ENCODE measurements around the gene FARS2.
"Not testable (repeated sequence)": the region's sequence is repeated elsewhere in the genome, so short reads cannot be mapped to it uniquely, and the experiment has no call there.

Gene FARS2

DNA sequence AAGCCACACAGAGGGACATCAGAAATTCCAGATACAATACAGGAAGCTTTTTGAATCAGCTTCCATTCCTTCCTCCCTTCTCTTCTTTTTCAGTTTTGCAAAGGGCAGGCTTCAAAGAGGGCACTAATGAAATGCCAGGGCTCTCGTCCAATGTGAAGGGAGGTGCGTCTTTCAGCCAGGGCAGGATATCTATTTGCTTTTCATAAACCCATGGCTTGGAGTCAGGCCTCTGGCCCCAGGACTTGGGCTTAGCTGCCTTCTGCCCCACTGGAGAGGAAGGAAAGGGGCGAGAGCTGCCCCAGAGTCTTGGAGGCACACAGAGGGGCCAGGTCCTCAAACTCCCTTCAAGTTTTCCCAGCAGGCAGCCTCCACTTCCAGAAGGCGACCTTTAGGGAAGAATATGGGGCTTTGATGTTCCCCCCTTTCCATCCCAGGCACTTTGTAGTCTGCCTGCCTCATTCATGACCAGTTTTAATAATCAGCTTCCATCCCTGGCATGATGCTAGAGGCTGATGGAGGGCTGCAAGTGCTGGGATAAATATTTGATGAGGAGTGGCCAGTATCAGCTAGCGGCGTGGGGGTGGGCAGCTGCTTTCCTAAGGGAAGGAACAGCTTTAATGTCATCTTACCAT, 510.6 kb downstream of the FARS2 start:
- in situ Hi-C loops (cut with MboI; ENCODE audit: low sequenced_read_pairs): no loop called here

DNA sequence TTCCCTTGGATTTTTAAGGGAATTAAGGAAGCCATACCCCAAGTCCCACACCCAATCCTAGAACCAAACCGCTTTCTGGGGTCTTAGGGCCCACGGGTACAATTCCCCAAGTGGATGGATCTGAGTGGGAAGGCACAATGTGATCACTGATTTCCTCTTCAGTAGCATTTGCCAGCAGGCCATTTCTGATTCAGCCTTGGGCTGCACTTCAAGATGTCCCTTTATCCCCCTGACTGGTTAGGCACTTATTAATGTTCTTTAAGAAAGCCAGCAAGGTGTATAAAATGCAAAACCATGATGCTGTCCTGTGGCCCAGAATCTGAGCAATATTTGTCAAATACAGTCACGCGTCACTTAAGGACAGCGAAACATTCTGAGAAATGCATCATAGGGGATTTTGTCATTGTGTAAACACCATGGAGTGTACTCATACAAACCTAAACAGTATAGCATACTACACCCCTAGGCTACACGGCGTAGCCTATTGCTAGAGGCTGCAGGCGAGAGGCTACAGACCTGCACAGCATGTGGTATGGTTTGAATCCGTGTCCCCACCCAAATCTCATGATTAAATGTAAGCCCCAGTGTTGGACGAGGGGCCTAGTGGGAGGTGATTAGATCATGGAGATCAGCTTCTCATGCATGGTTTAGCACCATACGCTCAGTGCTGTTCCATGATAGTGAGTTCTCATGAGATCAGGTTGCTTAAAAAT, 511.3 kb downstream of the FARS2 start:
- in situ Hi-C loops (cut with MboI; ENCODE audit: low sequenced_read_pairs): no loop called here

- in situ Hi-C loops (cut with MboI; ENCODE audit: low sequenced_read_pairs): no loop called here
These were observed 514.8 kb downstream of the FARS2 start for GRCh38 chr6:5776104-5776503.

- in situ Hi-C loops (cut with MboI; ENCODE audit: low sequenced_read_pairs): no loop called here
These were observed 515.5 kb downstream of the FARS2 start for GRCh38 chr6:5776706-5777390.

DNA sequence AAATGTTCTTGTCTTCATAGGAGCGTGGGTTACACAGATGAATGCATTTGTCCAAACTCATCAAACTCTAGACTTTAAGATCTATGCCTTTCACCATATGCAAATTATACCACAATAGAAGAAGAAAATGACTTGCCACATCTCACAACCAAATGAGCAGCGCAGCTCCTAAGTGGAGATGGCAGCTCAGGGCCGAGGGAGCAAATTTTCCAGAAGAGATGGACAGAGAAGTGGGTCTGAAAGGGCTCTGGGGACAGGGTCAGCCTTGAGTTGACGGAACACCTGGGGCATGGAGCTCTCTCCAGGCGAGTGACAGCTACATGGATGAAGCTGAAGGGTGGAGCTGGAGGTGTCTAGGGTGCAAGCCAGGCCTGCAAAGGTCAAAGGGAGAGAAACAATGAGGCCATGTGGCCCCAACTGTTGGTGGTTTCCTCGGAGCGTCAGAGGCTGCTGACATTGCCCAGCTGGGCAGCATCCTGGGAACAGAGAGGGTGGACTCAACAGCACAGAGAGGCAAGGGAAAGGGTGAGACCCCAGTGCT, 517.1 kb downstream of the FARS2 start:
- in situ Hi-C loops (cut with MboI; ENCODE audit: low sequenced_read_pairs): no loop called here

GRCh38 chr6:5778906-5779305, 517.6 kb downstream of the FARS2 start:
- in situ Hi-C loops (cut with MboI; ENCODE audit: low sequenced_read_pairs): no loop called here

DNA sequence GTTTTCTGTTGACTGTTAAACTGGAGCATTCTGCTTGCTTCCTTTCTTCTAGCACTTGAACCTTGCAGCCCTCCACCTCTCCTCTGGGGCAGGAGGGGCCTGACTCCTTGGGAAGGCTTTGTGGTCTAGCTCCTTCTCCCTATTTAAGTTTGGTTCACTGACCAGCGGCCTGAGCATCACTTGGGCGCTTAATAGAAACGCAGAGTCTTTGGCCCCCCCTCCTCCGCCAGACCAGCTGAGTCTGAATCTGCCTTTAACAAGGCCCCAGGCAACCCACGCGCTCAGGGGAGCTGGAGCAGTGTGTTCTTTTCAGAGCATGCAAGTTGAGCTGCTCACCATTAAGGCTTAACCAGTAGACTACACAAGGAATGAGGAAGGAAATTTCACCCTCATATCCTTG, 519.7 kb downstream of the FARS2 start:
- in situ Hi-C loops (cut with MboI; ENCODE audit: low sequenced_read_pairs): no loop called here

DNA sequence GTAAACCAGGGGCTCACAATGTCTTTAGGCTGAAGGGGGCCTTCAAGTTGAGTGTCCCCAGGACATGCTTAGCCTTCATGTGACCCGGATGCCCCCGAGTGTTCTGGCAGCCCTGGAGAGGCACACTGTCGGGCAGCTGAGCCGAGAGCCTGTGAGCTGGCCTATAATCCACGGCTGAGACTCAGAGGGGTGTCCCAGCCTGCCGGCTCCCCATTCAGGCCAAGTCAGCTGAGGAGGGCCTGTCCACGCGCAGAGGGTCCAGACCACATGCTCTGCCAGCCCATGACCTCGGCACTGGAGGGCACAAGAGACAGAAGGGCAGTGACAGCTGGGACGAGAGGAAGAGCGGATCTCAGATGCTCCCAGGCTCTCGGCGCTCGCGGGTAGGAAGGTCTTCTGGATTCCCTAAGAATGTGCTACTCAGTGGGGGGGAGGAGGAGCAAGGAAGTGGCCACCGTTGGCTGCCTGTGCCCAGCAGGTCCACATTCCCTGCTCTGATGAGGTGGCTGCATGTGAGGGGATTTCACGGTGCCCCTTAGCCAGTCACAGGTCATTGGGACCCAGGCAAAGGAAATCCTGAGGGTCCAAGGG, 520.7 kb downstream of the FARS2 start:
- in situ Hi-C loops (cut with MboI; ENCODE audit: low sequenced_read_pairs): no loop called here

GRCh38 chr6:5782783-5783547, 521.7 kb downstream of the FARS2 start:
- in situ Hi-C loops (cut with MboI; ENCODE audit: low sequenced_read_pairs): no loop called here

GRCh38 chr6:5783584-5784089, 522.3 kb downstream of the FARS2 start:
- in situ Hi-C loops (cut with MboI; ENCODE audit: low sequenced_read_pairs): no loop called here

DNA sequence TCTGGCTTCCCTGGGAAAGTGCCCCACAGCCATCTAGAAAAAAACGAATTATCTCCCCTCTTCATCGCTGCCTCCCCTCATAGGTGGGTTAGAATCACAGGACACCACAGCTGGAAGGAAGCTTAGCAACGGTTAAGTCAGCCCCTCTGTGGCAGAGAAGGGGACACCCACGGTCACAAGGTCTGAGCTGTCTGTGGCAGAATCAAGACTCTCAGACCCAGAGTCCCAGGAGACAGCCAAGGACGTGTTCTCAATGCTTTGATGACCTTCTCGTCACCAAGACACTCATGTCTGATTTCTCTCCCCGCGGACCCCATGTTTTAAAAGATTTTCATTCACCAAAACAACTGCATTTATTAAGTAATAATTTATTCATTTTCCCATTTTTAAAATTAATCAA, 523.9 kb downstream of the FARS2 start:
- in situ Hi-C loops (cut with MboI; ENCODE audit: low sequenced_read_pairs): no loop called here

GRCh38 chr6:5786321-5786968, 525.1 kb downstream of the FARS2 start:
- in situ Hi-C loops (cut with MboI; ENCODE audit: low sequenced_read_pairs): no loop called here

GRCh38 chr6:5786969-5787720, 525.8 kb downstream of the FARS2 start:
- in situ Hi-C loops (cut with MboI; ENCODE audit: low sequenced_read_pairs): no loop called here

GRCh38 chr6:5789426-5789825, 528.1 kb downstream of the FARS2 start:
- in situ Hi-C loops (cut with MboI; ENCODE audit: low sequenced_read_pairs): not testable (repeated sequence)

GRCh38 chr6:5796555-5796954, 535.2 kb downstream of the FARS2 start:
- in situ Hi-C loops (cut with MboI; ENCODE audit: low sequenced_read_pairs): not testable (repeated sequence)

GRCh38 chr6:5806406-5806805, 545.1 kb downstream of the FARS2 start:
- in situ Hi-C loops (cut with MboI; ENCODE audit: low sequenced_read_pairs): not testable (repeated sequence)

GRCh38 chr6:5809450-5809849, 548.1 kb downstream of the FARS2 start:
- in situ Hi-C loops (cut with MboI; ENCODE audit: low sequenced_read_pairs): no loop called here

DNA sequence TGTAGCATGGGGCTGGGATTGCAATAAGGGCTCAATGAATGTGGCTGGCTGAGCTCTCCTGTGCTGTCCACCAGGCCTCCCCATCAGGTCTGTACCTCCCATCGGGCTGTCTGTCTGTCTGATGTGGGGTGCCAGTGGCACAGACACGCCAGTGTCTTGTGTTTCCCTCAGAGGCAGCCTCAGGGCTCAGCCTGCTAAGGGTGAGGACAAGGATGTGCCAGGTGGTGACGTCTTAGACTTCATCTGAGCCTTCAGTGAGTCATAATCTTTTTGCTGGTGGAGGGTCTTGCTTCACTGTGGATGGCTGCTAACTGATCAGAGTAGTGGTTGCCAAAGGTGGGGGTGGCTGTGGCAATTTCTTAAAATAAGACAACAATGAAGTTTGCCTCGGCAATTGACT, 550.7 kb downstream of the FARS2 start:
- in situ Hi-C loops (cut with MboI; ENCODE audit: low sequenced_read_pairs): no loop called here

GRCh38 chr6:5813625-5814027, 552.3 kb downstream of the FARS2 start:
- in situ Hi-C loops (cut with MboI; ENCODE audit: low sequenced_read_pairs): no loop called here
